ENCODE data around the gene SH3BP2. TPM values are rescaled to one million over a fixed set of nuclear protein-coding genes. Genes with fewer than 3 reads are reported as not detected.

SH3BP2 gene
- total RNA-seq, 2 donors from 2014 or later, result 56.0 to 61.7 TPM

GRCh38 chr4:2870082-2870481, 77.2 kb downstream of the SH3BP2 start:
- H3K4me1 ChIP-seq (ENCODE audit: control insufficient read depth in 1 of 2, low read depth in 2 of 2), result peaks cover 36 to 70% of the 10 kb centered on the region in 2 donors

GRCh38 chr4:2871466-2871865, 78.6 kb downstream of the SH3BP2 start:
- peaks cover 3% of the 10 kb centered on the region for H3K36me3 ChIP-seq

More at GRCh38 chr4:2870082-2870481, 77.2 kb downstream of the SH3BP2 start:
- Histone ChIP-seq H3K36me3 (no peaks in the 10 kb centered on the region), H3K27ac (no peak overlapping the region), H3K27me3 (replicated peaks; ENCODE audit: insufficient read depth) (no peaks in the 10 kb centered on the region), H3K9me3 (no peaks in the 10 kb centered on the region), H3K4me3 (no peak overlapping the region)
- ATAC-seq (ENCODE audit: insufficient number of reproducible peaks, low FRiP score, low read depth) (no peak), DNase-seq (ENCODE audit: low spot score) (no peak)
- no peak for TF ChIP-seq CTCF (IDR thresholded peaks at IDR 0.05)

DNA sequence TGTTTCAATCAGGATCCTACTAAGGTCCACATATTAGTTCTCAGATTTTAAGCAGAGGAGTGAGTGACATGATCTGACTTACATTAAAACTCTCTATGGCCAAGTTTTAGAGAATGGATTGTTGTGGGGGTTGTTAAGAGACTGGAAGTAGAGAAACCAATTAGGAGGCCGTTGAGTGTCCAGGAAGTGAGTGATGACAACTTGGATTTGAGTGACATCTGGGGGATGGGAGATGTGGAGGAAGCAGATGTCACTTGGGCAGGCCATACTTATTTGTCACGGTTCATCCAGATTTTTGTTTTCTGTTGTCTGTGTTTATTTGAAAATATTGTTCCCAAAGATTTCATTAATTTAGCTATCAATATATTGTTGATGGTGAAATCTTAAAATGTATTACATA, 79.0 kb downstream of the SH3BP2 start:
- Histone ChIP-seq H3K36me3 (peaks cover 3% of the 10 kb centered on the region), H3K27me3 (replicated peaks; ENCODE audit: insufficient read depth) (no peaks in the 10 kb centered on the region), H3K9me3 (no peaks in the 10 kb centered on the region), H3K27ac (no peak overlapping the region), H3K4me3 (no peak overlapping the region), H3K4me1 (ENCODE audit: control insufficient read depth in 1 of 2, low read depth in 2 of 2) (peaks cover 28 to 51% of the 10 kb centered on the region in 2 donors)
- TF ChIP-seq CTCF (IDR thresholded peaks at IDR 0.05), result no peak
- DNase-seq (ENCODE audit: low spot score) (no peak), ATAC-seq (ENCODE audit: insufficient number of reproducible peaks, low FRiP score, low read depth) (no peak)

More at GRCh38 chr4:2871466-2871865, 78.6 kb downstream of the SH3BP2 start:
- ATAC-seq (ENCODE audit: insufficient number of reproducible peaks, low FRiP score, low read depth), result no peak
- Histone ChIP-seq H3K4me1 (ENCODE audit: control insufficient read depth in 1 of 2, low read depth in 2 of 2) (peaks cover 28 to 56% of the 10 kb centered on the region in 2 donors), H3K4me3 (no peak overlapping the region), H3K9me3 (no peaks in the 10 kb centered on the region), H3K27ac (no peak overlapping the region), H3K27me3 (replicated peaks; ENCODE audit: insufficient read depth) (no peaks in the 10 kb centered on the region)
- no peak for DNase-seq (ENCODE audit: low spot score)
- no peak for TF ChIP-seq CTCF (IDR thresholded peaks at IDR 0.05)

DNA sequence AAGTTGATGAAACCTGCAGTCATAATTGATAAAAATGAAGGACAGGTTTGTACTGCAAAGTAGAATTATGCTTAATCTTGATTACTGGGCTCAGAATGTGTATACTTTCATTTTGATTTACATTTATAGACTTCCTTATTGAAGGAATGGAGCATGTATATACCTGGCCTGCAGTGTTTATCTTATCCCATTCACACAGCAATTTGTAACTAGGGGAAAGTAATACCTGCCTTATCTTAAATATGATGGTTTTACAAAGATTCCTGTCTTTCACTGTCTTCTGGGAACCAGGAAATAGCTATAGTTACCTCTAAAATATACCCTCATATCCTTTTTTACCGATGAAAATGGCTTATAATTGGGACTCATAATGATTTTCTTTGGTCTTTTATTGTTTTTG, 80.4 kb downstream of the SH3BP2 start:
- ATAC-seq (ENCODE audit: insufficient number of reproducible peaks, low FRiP score, low read depth) (no peak), DNase-seq (ENCODE audit: low spot score) (no peak)
- no peak overlapping the region for H3K4me3 ChIP-seq
- H3K9me3 ChIP-seq, result no peaks in the 10 kb centered on the region
- no peak for TF ChIP-seq CTCF (IDR thresholded peaks at IDR 0.05)
- H3K36me3 ChIP-seq, result peaks cover 3% of the 10 kb centered on the region
- no peaks in the 10 kb centered on the region for H3K27me3 ChIP-seq (replicated peaks; ENCODE audit: insufficient read depth)
- no peak overlapping the region for H3K27ac ChIP-seq
- peaks cover 22 to 45% of the 10 kb centered on the region in 2 donors for H3K4me1 ChIP-seq (ENCODE audit: control insufficient read depth in 1 of 2, low read depth in 2 of 2)

GRCh38 chr4:2874861-2875260, 82.0 kb downstream of the SH3BP2 start:
- no peaks in the 10 kb centered on the region for H3K9me3 ChIP-seq
- no peak overlapping the region for H3K4me3 ChIP-seq
- H3K36me3 ChIP-seq, result peaks cover 9% of the 10 kb centered on the region
- H3K27ac ChIP-seq, result no peak overlapping the region
- H3K4me1 ChIP-seq (ENCODE audit: control insufficient read depth in 1 of 2, low read depth in 2 of 2), result peaks cover 18 to 30% of the 10 kb centered on the region in 2 donors
- DNase-seq (ENCODE audit: low spot score) (no peak), ATAC-seq (ENCODE audit: insufficient number of reproducible peaks, low FRiP score, low read depth) (no peak)
- no peak for TF ChIP-seq CTCF (IDR thresholded peaks at IDR 0.05)
- H3K27me3 ChIP-seq (replicated peaks; ENCODE audit: insufficient read depth), result no peaks in the 10 kb centered on the region

Data from thoracic aorta (tissue), 2 donors.